Uterus (tissue), 2 donors: ENCODE results near the gene CYP2A6.

Source experiments
- POLR2A ChIP-seq, 2 donors: fragments of 450-650 bp; IDR thresholded peaks; one replicate each; pipeline ENCODE4 v1.6.1; 2016; ENCODE audit warnings: antibody characterized with exemption in 2 of 2, mild to moderate bottlenecking in 1 of 2, moderate library complexity in 1 of 2
- TF ChIP-seq, protein P1 (sequence below), 4 experiments: fragments of 200-600 bp in 2 of 4; fragments of 450-650 bp in 2 of 4; sonication (generic) in 2 of 4; IDR thresholded peaks; one replicate each; pipeline ENCODE4 v1.5.1; 2016 to 2019; ENCODE audit warnings: antibody characterized with exemption in 4 of 4, mild to moderate bottlenecking in 2 of 4, moderate library complexity in 1 of 4

DNA sequence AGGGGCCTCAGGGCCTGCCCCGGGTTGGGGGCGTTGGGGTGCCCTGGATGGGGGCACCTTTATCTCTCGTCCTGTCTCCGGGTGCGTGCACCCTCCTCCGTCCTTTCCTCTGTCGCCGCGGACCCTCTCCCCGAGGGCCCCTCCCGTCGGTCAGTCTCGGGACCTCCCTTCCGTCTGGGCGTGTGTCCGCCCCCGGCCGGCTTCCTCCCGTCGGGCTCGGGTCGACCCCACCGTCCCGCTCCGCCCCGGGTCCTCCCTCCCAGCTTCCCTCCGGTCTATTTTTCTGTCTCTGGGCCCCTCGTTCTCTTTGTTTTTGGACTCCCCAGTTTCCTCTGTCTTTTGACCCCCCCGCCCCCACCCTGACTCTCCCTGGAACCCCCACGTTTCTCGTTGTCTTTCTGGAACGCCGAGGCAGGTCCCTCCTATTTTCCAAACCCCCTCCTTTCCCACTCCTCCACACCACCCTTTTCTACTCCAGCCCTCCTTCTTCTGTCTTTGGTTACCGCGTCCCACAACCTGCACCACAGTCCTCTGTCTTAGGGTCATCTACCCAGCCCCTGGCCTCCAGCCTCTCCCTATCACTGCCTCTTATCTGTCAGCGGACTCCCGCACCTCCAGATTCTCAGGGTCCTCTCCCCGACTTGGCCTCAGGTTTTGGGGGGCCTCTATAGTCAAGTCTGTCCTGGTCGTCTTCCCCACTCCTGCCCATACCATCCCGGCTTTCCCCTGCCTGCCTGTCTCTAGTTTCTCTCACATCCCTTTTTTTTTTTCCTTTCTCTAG lies 50.5 kb downstream of the CYP2A6 start:
- TF ChIP-seq, protein P1, sequence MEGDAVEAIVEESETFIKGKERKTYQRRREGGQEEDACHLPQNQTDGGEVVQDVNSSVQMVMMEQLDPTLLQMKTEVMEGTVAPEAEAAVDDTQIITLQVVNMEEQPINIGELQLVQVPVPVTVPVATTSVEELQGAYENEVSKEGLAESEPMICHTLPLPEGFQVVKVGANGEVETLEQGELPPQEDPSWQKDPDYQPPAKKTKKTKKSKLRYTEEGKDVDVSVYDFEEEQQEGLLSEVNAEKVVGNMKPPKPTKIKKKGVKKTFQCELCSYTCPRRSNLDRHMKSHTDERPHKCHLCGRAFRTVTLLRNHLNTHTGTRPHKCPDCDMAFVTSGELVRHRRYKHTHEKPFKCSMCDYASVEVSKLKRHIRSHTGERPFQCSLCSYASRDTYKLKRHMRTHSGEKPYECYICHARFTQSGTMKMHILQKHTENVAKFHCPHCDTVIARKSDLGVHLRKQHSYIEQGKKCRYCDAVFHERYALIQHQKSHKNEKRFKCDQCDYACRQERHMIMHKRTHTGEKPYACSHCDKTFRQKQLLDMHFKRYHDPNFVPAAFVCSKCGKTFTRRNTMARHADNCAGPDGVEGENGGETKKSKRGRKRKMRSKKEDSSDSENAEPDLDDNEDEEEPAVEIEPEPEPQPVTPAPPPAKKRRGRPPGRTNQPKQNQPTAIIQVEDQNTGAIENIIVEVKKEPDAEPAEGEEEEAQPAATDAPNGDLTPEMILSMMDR (IDR thresholded peaks at IDR 0.05): no peak
- TF ChIP-seq POLR2A (IDR thresholded peaks at IDR 0.05): peak in 1 of 2 donors; percentile 6
